Adrenal gland (tissue), 12 donors: ENCODE measurements around the gene SSR2. TPM values are rescaled to one million over a fixed set of nuclear protein-coding genes. Genes with fewer than 3 reads are reported as not detected.
A peak's percentile ranks its signal among the peaks of the same experiment; 100 is the strongest.

Experiments
- DNase-seq, 7 donors: peaks; one replicate each; pipeline ENCODE4 v3.0.0-alpha.2; 2019 to 2020
- H3K27ac ChIP-seq, 5 donors: fragments of 200-600 bp; sonication (generic) in 4 of 5; 1 replicate in 3 of 5; 2 replicates in 2 of 5; pipeline versions ENCODE4 v1.5.1 to v1.8.0; 2016 to 2020; ENCODE audit warnings: mild to moderate bottlenecking in 1 of 5
- H3K27me3 ChIP-seq: fragments of 200-600 bp; 2 replicates; pipeline ENCODE4 v1.8.0; 2021
- H3K36me3 ChIP-seq, 2 donors: fragments of 200-600 bp; replicated peaks in 1 of 2; 1 replicate in 1 of 2; 2 replicates in 1 of 2; pipeline versions ENCODE4 v1.5.1 to v1.8.0; 2018 to 2022
- H3K4me1 ChIP-seq, 2 donors: fragments of 200-600 bp; replicated peaks in 1 of 2; 1 replicate in 1 of 2; 2 replicates in 1 of 2; pipeline versions ENCODE4 v1.5.1 to v1.8.0; 2018 to 2021
- H3K4me3 ChIP-seq, 4 donors: fragments of 200-600 bp; sonication (generic) in 3 of 4; one replicate each; pipeline ENCODE4 v1.5.1; 2016 to 2018
- H3K9me3 ChIP-seq, 3 donors: fragments of 200-600 bp; sonication (generic) in 1 of 3; replicated peaks in 1 of 3; 1 replicate in 2 of 3; 2 replicates in 1 of 3; pipeline versions ENCODE4 v1.5.1 to v1.8.0; 2016 to 2021
- POLR2A ChIP-seq, 2 donors: fragments of 450-650 bp; IDR thresholded peaks; one replicate each; pipeline ENCODE4 v1.6.1; 2017; ENCODE audit warnings: antibody characterized with exemption in 2 of 2, mild to moderate bottlenecking in 2 of 2, moderate library complexity in 1 of 2
- WGBS, 4 donors: extraction: QIAGEN DNeasy Blood & Tissue Kit in 2 of 4; methylation state at CpG; one replicate each; pipeline versions ENCODE4 v1.1.5 to v1.1.7; 2013 to 2017; 5-methylcytosine and 5-hydroxymethylcytosine counted together
- intact Hi-C, 2 donors: fragments of 100-400 bp; cut with DNase I; formaldehyde crosslinking; loops; one replicate each; pipeline versions ENCODE4 v1.14.1 to v1.15.0; 2022 to 2023
- polyA plus RNA-seq, 3 donors: library from polyadenylated mRNA; stranded (reverse); fragments of 200-250 nt in 2 of 3; fragments of 350-450 nt in 1 of 3; fragmentation: Illumina TruSeq in 1 of 3; extraction: RNeasy Lipid Tissue Mini Kit (QIAGEN cat#74804) in 1 of 3; gene quantifications; one replicate each; pipeline ENCODE4 v1.2.3, GENCODE V29; 2013 to 2014
- total RNA-seq, 9 donors: library from RNA; depleted of rRNA in 4 of 9; stranded (reverse); fragments of >200 nt in 4 of 9; fragments of 120-200 nt in 1 of 9; fragmentation: NEBNext Ultra II Directional in 1 of 9; extraction: Animal tissue kit (Norgen Biotek cat#: 25700) in 1 of 9; gene quantifications; one replicate each; pipeline versions ENCODE4 v1.1.0 to v1.2.4, GENCODE V29; 2013 to 2023
- TF ChIP-seq, protein P1 (sequence below), 6 experiments: fragments of 450-650 bp in 4 of 6; fragments of 200-600 bp in 2 of 6; sonication (generic) in 1 of 6; IDR thresholded peaks; 1 replicate in 5 of 6; 2 replicates in 1 of 6; pipeline versions ENCODE4 v1.5.1 to v1.8.0; 2016 to 2021; ENCODE audit warnings: antibody characterized with exemption in 6 of 6, mild to moderate bottlenecking in 2 of 6, moderate library complexity in 1 of 6
- donor health status: healthy with polysubstance abuse.
- donor health status: Bipolar disorder and iron deficiency.
- donor health status: DM: yes; HTN: yes; CAD: no.
- donor health status: DM: no; HTN: no; CAD: no.
- donor health status: DM: no; HTN: no; CAD: no.
- donor health status: DM: yes; HTN: yes; CAD: no.

Gene SSR2
- total and polyA plus RNA-seq, 12 donors: 164 to 724 (median 354) TPM

GRCh38 chr1:155976913-155977689 is 43.6 kb downstream of the SSR2 start:
- Histone ChIP-seq H3K27me3 (no peaks in the 10 kb centered on the region), H3K4me3 (peak overlapping the region in 2 of 4 donors; percentile 74 to 95), H3K27ac (peak overlapping the region in 2 of 5 donors; percentile 68 to 88), H3K9me3 (no peaks in the 10 kb centered on the region), H3K4me1 (peaks cover 0 to 40% of the 10 kb centered on the region in 2 donors), H3K36me3 (no peaks in the 10 kb centered on the region)
- no peak for DNase-seq
- intact Hi-C loops: no loop called here
- no peak for TF ChIP-seq POLR2A (IDR thresholded peaks at IDR 0.05)
- TF ChIP-seq, protein P1, sequence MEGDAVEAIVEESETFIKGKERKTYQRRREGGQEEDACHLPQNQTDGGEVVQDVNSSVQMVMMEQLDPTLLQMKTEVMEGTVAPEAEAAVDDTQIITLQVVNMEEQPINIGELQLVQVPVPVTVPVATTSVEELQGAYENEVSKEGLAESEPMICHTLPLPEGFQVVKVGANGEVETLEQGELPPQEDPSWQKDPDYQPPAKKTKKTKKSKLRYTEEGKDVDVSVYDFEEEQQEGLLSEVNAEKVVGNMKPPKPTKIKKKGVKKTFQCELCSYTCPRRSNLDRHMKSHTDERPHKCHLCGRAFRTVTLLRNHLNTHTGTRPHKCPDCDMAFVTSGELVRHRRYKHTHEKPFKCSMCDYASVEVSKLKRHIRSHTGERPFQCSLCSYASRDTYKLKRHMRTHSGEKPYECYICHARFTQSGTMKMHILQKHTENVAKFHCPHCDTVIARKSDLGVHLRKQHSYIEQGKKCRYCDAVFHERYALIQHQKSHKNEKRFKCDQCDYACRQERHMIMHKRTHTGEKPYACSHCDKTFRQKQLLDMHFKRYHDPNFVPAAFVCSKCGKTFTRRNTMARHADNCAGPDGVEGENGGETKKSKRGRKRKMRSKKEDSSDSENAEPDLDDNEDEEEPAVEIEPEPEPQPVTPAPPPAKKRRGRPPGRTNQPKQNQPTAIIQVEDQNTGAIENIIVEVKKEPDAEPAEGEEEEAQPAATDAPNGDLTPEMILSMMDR (IDR thresholded peaks at IDR 0.05): no peak
- WGBS, 4 donors: 39 to 60% (median 49%) methylated on average over 4 to 5 of the region's 5 CpGs

GRCh38 chr1:155976062-155976912 is 44.5 kb downstream of the SSR2 start:
- 32 to 52% (median 45%) methylated on average over 13 to 14 of the region's 14 CpGs for WGBS, 4 donors
- peak overlapping the region in 2 of 5 donors; percentile 34 to 88 for H3K27ac ChIP-seq
- intact Hi-C loops: no loop called here
- H3K4me3 ChIP-seq: peak overlapping the region in 2 of 4 donors; percentile 3 to 95
- H3K4me1 ChIP-seq: peaks cover 0 to 40% of the 10 kb centered on the region in 2 donors
- no peaks in the 10 kb centered on the region for H3K27me3 ChIP-seq
- TF ChIP-seq, protein P1 (IDR thresholded peaks at IDR 0.05): no peak
- TF ChIP-seq POLR2A (IDR thresholded peaks at IDR 0.05): no peak
- DNase-seq: peak in 1 of 7 donors; percentile 48
- no peaks in the 10 kb centered on the region for H3K9me3 ChIP-seq
- H3K36me3 ChIP-seq: no peaks in the 10 kb centered on the region

GRCh38 chr1:155975375-155976061 is 45.2 kb downstream of the SSR2 start:
- intact Hi-C loops: no loop called here
- DNase-seq: no peak
- no peaks in the 10 kb centered on the region for H3K36me3 ChIP-seq
- TF ChIP-seq, protein P1 (IDR thresholded peaks at IDR 0.05): no peak
- TF ChIP-seq POLR2A (IDR thresholded peaks at IDR 0.05): no peak
- no peaks in the 10 kb centered on the region for H3K27me3 ChIP-seq
- WGBS, 4 donors: 39 to 59% (median 46%) methylated on average over 4 of the region's 4 CpGs
- peak overlapping the region in 2 of 5 donors; percentile 12 to 45 for H3K27ac ChIP-seq
- no peaks in the 10 kb centered on the region for H3K9me3 ChIP-seq
- H3K4me3 ChIP-seq: peak overlapping the region in 1 of 4 donors; percentile 95
- peaks cover 3 to 43% of the 10 kb centered on the region in 2 donors for H3K4me1 ChIP-seq
